H9 (cell line): ENCODE measurements around the gene LACRT. TPM values are rescaled to one million over a fixed set of nuclear protein-coding genes. Genes with fewer than 3 reads are reported as not detected.

Experiments used
- DNase-seq: peaks from one replicate; pipeline ENCODE4 v3.0.0-alpha.2; 2017
- H2AFZ ChIP-seq: one replicate; pipeline ENCODE4 v1.6.1; 2013; ENCODE audit warnings: mild to moderate bottlenecking, low read length, control low read depth, moderate library complexity
- H2AK5ac ChIP-seq: 2 replicates; pipeline ENCODE4 v1.6.1; 2013; ENCODE audit warnings: low read length, control low read depth, mixed read lengths; ENCODE audit not compliant: insufficient read length
- H2BK120ac ChIP-seq: one replicate; pipeline ENCODE4 v1.6.1; 2013; ENCODE audit warnings: low read depth, mild to moderate bottlenecking, low read length, control low read depth, inconsistent platforms; ENCODE audit not compliant: poor library complexity, severe bottlenecking
- H2BK12ac ChIP-seq: 2 replicates; pipeline ENCODE4 v1.6.1; 2013; ENCODE audit warnings: low read length, control low read depth, mixed read lengths, low read depth; ENCODE audit not compliant: insufficient read length
- H2BK15ac ChIP-seq: 2 replicates; pipeline ENCODE4 v1.6.1; 2013; ENCODE audit warnings: low read depth, low read length, control low read depth
- H2BK20ac ChIP-seq: one replicate; pipeline ENCODE4 v1.6.1; 2013; ENCODE audit warnings: low read depth, mild to moderate bottlenecking, low read length, control low read depth, inconsistent platforms; ENCODE audit not compliant: poor library complexity, severe bottlenecking
- H2BK5ac ChIP-seq: 2 replicates; pipeline ENCODE4 v1.6.1; 2013; ENCODE audit warnings: low read length, control low read depth, mixed read lengths; ENCODE audit not compliant: insufficient read length
- H3K14ac ChIP-seq: 2 replicates; pipeline ENCODE4 v1.6.1; 2013; ENCODE audit warnings: low read length, control low read depth; ENCODE audit not compliant: insufficient read depth
- H3K18ac ChIP-seq: 2 replicates; pipeline ENCODE4 v1.6.1; 2013; ENCODE audit warnings: low read depth, mild to moderate bottlenecking, mixed read lengths, low read length, control low read depth; ENCODE audit not compliant: insufficient read length
- H3K23ac ChIP-seq: 2 replicates; pipeline ENCODE4 v1.6.1; 2013; ENCODE audit warnings: low read length, control low read depth, mixed read lengths, low read depth; ENCODE audit not compliant: insufficient read length
- H3K23me2 ChIP-seq: 2 replicates; pipeline ENCODE4 v1.6.1; 2013; ENCODE audit warnings: low read depth, mild to moderate bottlenecking, mixed read lengths, low read length, control low read depth; ENCODE audit not compliant: insufficient read length, poor library complexity, severe bottlenecking
- H3K27ac ChIP-seq: 2 replicates; pipeline ENCODE4 v1.5.1; 2013; ENCODE audit warnings: low read length, control low read depth, mixed read lengths, low read depth; ENCODE audit not compliant: insufficient read length
- H3K27me3 ChIP-seq: 2 replicates; pipeline ENCODE4 v1.6.1; 2013; ENCODE audit warnings: low read length, control low read depth, inconsistent platforms; ENCODE audit not compliant: insufficient read depth
- H3K4ac ChIP-seq: 2 replicates; pipeline ENCODE4 v1.6.1; 2013; ENCODE audit warnings: low read depth, mild to moderate bottlenecking, control low read depth, inconsistent platforms, low read length, moderate library complexity
- H3K4me1 ChIP-seq: 2 replicates; pipeline ENCODE4 v1.6.1; 2013; ENCODE audit warnings: low read length, control low read depth, inconsistent platforms; ENCODE audit not compliant: insufficient read depth
- H3K4me2 ChIP-seq: 2 replicates; pipeline ENCODE4 v1.6.1; 2013; ENCODE audit warnings: low read length, control low read depth, mixed read lengths; ENCODE audit not compliant: insufficient read length, insufficient read depth
- H3K56ac ChIP-seq: 2 replicates; pipeline ENCODE4 v1.6.1; 2013; ENCODE audit warnings: low read depth, mild to moderate bottlenecking, mixed read lengths, low read length, control low read depth; ENCODE audit not compliant: insufficient read length
- H3K79me1 ChIP-seq: 2 replicates; pipeline ENCODE4 v1.6.1; 2013; ENCODE audit warnings: low read depth, mild to moderate bottlenecking, moderate library complexity, low read length, control low read depth, inconsistent platforms; ENCODE audit not compliant: insufficient read depth, poor library complexity, severe bottlenecking
- H3K79me2 ChIP-seq: 2 replicates; pipeline ENCODE4 v1.6.1; 2013; ENCODE audit warnings: low read length, control low read depth, inconsistent platforms; ENCODE audit not compliant: insufficient read depth
- H3K9ac ChIP-seq: 2 replicates; pipeline ENCODE4 v1.6.1; 2013; ENCODE audit warnings: low read length, control low read depth, mixed read lengths; ENCODE audit not compliant: insufficient read length; ENCODE audit errors: extremely low read depth
- H3K9me3 ChIP-seq: one replicate; pipeline ENCODE4 v1.6.1; 2013; ENCODE audit warnings: low read depth, low read length, inconsistent platforms; ENCODE audit not compliant: control insufficient read depth
- H3T11ph ChIP-seq: one replicate; pipeline ENCODE4 v1.6.1; 2013; ENCODE audit warnings: mild to moderate bottlenecking, low read length, control low read depth, inconsistent platforms
- H4K20me1 ChIP-seq: one replicate; pipeline ENCODE4 v1.6.1; 2013; ENCODE audit not compliant: control insufficient read depth, insufficient read length, insufficient read depth
- H4K5ac ChIP-seq: 2 replicates; pipeline ENCODE4 v1.6.1; 2013; ENCODE audit warnings: low read depth, mild to moderate bottlenecking, mixed read lengths, low read length, control low read depth; ENCODE audit not compliant: insufficient read length
- H4K8ac ChIP-seq: replicated peaks from 2 replicates; pipeline ENCODE4 v1.6.1; 2013; ENCODE audit warnings: low read length, control low read depth, mixed read lengths, low read depth; ENCODE audit not compliant: insufficient read length
- H4K91ac ChIP-seq: 2 replicates; pipeline ENCODE4 v1.6.1; 2013; ENCODE audit warnings: low read depth, mild to moderate bottlenecking, moderate library complexity, mixed read lengths, low read length, control low read depth; ENCODE audit not compliant: insufficient read length
- H3K27ac Mint-ChIP-seq, 3 experiments: 2 replicates in 2 of 3; 3 replicates in 1 of 3; pipeline ENCODE4 v1.8.0; 2020 to 2021; ENCODE audit warnings: mixed read lengths in 3 of 3, mild to moderate bottlenecking in 1 of 3, moderate library complexity in 1 of 3
- H3K27me3 Mint-ChIP-seq: 2 replicates; pipeline ENCODE4 v1.8.0; 2021; ENCODE audit warnings: low read depth, mild to moderate bottlenecking, moderate library complexity, mixed read lengths
- H3K36me3 Mint-ChIP-seq, 3 experiments: 2 replicates in 2 of 3; 3 replicates in 1 of 3; pipeline ENCODE4 v1.8.0; 2020 to 2021; ENCODE audit warnings: low read depth in 3 of 3, mixed read lengths in 3 of 3; ENCODE audit not compliant: insufficient read depth in 1 of 3
- H3K4me1 Mint-ChIP-seq, 2 experiments: 2 replicates each; pipeline ENCODE4 v1.8.0; 2020; ENCODE audit warnings: mixed read lengths in 2 of 2
- H3K4me3 Mint-ChIP-seq, 2 experiments: 2 replicates in 1 of 2; 3 replicates in 1 of 2; pipeline ENCODE4 v1.8.0; 2020 to 2021; ENCODE audit warnings: mild to moderate bottlenecking in 2 of 2, mixed read lengths in 2 of 2, moderate library complexity in 1 of 2
- H3K9me3 Mint-ChIP-seq, 2 experiments: 2 replicates in 1 of 2; 3 replicates in 1 of 2; pipeline ENCODE4 v1.8.0; 2020; ENCODE audit warnings: mild to moderate bottlenecking in 2 of 2, mixed read lengths in 2 of 2, moderate library complexity in 1 of 2
- WGBS: extraction: QIAGEN DNeasy Blood & Tissue Kit; methylation state at CpG from one replicate; pipeline ENCODE4 v1.1.7; 2013; ENCODE audit warnings: missing lambda C conversion rate, low lambda C conversion rate, mixed read lengths; ENCODE audit not compliant: insufficient read length; ENCODE audit errors: extremely low coverage; 5-methylcytosine and 5-hydroxymethylcytosine counted together
- total RNA-seq: library from RNA; stranded (reverse); gene quantifications from 2 replicates; pipeline ENCODE4 v1.2.1, GENCODE V29; 2021
- TF ChIP-seq, protein P1 (sequence below): fragments of 200-600 bp; sonication (generic); conservative IDR thresholded peaks from 3 replicates; pipeline ENCODE4 v1.8.0; 2021; ENCODE audit warnings: antibody characterized with exemption, mild to moderate bottlenecking

Gene LACRT
- total RNA-seq, 1 experiment from 2014 or later, result not detected

DNA sequence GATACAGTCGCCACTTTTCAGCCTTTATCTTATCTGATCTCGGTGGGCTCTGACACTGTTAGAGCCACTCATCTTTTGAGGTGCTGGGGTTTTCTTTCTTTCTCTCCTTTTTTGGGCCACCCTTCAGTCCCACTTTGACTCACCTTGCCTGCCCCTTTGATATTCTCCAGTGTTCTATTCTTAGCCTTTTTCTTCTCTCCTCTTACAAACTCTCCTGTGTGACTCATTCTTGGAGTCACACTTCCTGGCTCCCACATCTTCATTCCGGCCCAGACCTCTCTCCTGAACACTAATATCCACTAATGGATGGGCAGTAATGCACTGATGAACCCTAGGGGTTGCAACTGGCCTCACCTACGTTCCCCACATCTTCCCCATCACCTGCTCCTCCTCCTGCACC is 15.7 kb upstream of the LACRT start:
- Histone ChIP-seq H3K4me1 (no peaks in the 10 kb centered on the region), H3K27ac (no peak overlapping the region), H2BK12ac (no peak overlapping the region), H2BK120ac (no peak overlapping the region), H3T11ph (no peak overlapping the region), H3K9ac (no peak overlapping the region), H2BK15ac (no peak overlapping the region), H2BK20ac (no peak overlapping the region), H3K23ac (no peak overlapping the region), H4K8ac (no peak overlapping the region), H3K27me3 (no peaks in the 10 kb centered on the region), H4K91ac (no peak overlapping the region), H3K56ac (no peak overlapping the region), H3K4me2 (no peak overlapping the region), H3K23me2 (no peaks in the 10 kb centered on the region), H3K18ac (no peak overlapping the region), H2BK5ac (no peak overlapping the region), H2AFZ (no peak overlapping the region), H2AK5ac (no peak overlapping the region), H3K14ac (no peak overlapping the region), H3K4ac (no peak overlapping the region), H4K5ac (no peak overlapping the region), H3K79me2 (no peaks in the 10 kb centered on the region), H3K9me3 (no peaks in the 10 kb centered on the region), H3K79me1 (no peaks in the 10 kb centered on the region), H4K20me1 (no peaks in the 10 kb centered on the region)
- no peaks in the 10 kb centered on the region; a peak in 1 of 5 replicates for H3K9me3 Mint-ChIP-seq
- TF ChIP-seq, protein P1, sequence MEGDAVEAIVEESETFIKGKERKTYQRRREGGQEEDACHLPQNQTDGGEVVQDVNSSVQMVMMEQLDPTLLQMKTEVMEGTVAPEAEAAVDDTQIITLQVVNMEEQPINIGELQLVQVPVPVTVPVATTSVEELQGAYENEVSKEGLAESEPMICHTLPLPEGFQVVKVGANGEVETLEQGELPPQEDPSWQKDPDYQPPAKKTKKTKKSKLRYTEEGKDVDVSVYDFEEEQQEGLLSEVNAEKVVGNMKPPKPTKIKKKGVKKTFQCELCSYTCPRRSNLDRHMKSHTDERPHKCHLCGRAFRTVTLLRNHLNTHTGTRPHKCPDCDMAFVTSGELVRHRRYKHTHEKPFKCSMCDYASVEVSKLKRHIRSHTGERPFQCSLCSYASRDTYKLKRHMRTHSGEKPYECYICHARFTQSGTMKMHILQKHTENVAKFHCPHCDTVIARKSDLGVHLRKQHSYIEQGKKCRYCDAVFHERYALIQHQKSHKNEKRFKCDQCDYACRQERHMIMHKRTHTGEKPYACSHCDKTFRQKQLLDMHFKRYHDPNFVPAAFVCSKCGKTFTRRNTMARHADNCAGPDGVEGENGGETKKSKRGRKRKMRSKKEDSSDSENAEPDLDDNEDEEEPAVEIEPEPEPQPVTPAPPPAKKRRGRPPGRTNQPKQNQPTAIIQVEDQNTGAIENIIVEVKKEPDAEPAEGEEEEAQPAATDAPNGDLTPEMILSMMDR, result no peak
- no peak overlapping the region for H3K27ac Mint-ChIP-seq
- H3K4me1 Mint-ChIP-seq, result peaks cover 11 to 12% of the 10 kb centered on the region in 2 experiments
- DNase-seq, result no peak
- no CpG with 5 or more reads among the region's 4 CpGs for WGBS
- no peaks in the 10 kb centered on the region for H3K36me3 Mint-ChIP-seq
- peaks cover 25% of the 10 kb centered on the region for H3K27me3 Mint-ChIP-seq
- no peak overlapping the region for H3K4me3 Mint-ChIP-seq
